Measurements from ENCODE around the gene AREL1. TPM values are rescaled to one million over a fixed set of nuclear protein-coding genes. Genes with fewer than 3 reads are reported as not detected.
"Not testable (repeated sequence)": the region's sequence is repeated elsewhere in the genome, so short reads cannot be mapped to it uniquely, and the experiment has no call there.

The AREL1 gene, protein sequence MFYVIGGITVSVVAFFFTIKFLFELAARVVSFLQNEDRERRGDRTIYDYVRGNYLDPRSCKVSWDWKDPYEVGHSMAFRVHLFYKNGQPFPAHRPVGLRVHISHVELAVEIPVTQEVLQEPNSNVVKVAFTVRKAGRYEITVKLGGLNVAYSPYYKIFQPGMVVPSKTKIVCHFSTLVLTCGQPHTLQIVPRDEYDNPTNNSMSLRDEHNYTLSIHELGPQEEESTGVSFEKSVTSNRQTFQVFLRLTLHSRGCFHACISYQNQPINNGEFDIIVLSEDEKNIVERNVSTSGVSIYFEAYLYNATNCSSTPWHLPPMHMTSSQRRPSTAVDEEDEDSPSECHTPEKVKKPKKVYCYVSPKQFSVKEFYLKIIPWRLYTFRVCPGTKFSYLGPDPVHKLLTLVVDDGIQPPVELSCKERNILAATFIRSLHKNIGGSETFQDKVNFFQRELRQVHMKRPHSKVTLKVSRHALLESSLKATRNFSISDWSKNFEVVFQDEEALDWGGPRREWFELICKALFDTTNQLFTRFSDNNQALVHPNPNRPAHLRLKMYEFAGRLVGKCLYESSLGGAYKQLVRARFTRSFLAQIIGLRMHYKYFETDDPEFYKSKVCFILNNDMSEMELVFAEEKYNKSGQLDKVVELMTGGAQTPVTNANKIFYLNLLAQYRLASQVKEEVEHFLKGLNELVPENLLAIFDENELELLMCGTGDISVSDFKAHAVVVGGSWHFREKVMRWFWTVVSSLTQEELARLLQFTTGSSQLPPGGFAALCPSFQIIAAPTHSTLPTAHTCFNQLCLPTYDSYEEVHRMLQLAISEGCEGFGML
- total RNA-seq (10 to 100 TPM; 22.2 to 25.4 (median 23.3) TPM), polyA plus RNA-seq (8.2 TPM)
- long read RNA-seq, donor 1, full-length matches to known transcripts, result 1 of 24 reads
- long read RNA-seq, donor 1, partial matches to known transcripts, result 14 of 24 reads
- long read RNA-seq, donor 1, other reads (novel, unspliced or antisense), result 9 of 24 reads
- long read RNA-seq, donor 2, partial matches to known transcripts, result 2 of 5 reads
- long read RNA-seq, donor 2, other reads (novel, unspliced or antisense), result 3 of 5 reads
- long read RNA-seq, donor 3, full-length matches to known transcripts, result 1 of 62 reads
- long read RNA-seq, donor 3, partial matches to known transcripts, result 40 of 62 reads
- long read RNA-seq, donor 3, other reads (novel, unspliced or antisense), result 21 of 62 reads
- long read RNA-seq, donor 4, partial matches to known transcripts, result 6 of 10 reads
- long read RNA-seq, donor 4, other reads (novel, unspliced or antisense), result 4 of 10 reads

DNA sequence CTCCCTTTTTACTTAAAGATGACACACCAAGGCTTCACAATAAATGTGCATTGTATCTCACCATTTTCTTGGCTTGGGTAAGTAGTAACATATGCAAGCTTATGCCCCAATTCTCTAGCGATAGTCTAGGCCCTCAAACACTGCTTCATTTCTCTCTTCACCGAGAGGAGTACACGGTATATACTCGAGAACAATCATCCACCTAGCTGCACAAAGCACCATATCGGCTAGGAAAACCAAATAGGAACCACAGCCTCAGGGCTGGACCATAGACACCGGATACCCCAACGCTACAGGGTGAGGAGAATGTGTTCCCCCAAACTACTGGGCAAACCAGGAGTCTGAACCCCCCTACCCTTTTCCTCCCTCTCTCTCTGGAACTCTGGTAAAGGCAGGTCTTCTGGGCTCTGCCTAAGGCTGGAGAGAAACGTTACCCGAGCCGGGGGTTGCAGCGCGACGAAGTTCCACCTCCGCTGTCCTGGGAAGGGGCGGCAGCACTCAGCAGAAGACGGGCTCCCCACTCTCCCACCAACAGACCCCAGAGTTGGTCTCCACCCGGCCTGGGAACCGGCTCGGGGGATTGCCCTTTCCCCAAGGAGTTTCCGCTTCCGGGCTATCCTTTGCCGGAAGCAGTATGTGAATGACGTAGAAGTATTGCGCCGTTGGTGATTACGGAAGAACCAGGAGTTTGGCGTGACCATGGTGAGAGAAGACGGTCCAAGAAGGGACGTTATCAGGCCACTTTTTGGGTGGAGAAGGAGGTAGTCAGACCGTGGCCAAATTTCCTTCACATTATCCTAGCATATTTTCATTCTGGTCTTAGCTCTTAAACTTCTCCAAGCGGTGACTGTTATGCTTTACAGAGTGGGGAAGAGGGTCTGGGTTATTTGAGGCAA, at the start of gene AREL1, which contains the start of gene FCF1:
Gene AREL1 (minus strand): TSS at position 582 of the 896 bp plus-strand sequence. CDS start 27,465 bp downstream, outside the sequence.
Gene FCF1 (plus strand): TSS at position 646 of the 896 bp plus-strand sequence. CDS start 54 bp downstream, at position 700.
- no peaks in the 10 kb centered on the region for H3K4me1 ChIP-seq (ENCODE audit: control insufficient read depth, insufficient read depth, low read length)
- DNase-seq (peak; percentile 77 to 88 (median 86)), ATAC-seq (peak; percentile 98 to 99)
- H3K27me3 ChIP-seq (ENCODE audit: control insufficient read depth, insufficient read depth), result no peaks in the 10 kb centered on the region
- no peaks in the 10 kb centered on the region for H3K9me3 ChIP-seq (ENCODE audit: control insufficient read depth, low read length)
- H3K4me3 ChIP-seq (ENCODE audit: low read length), result peak within 1 kb of the TSS; percentile 100
- under 1% methylated on average over 31 of the region's 31 CpGs for WGBS
- intact Hi-C loops (cut with DNase I), result loop anchor here in 1 of 4 donors (10.0 kb wide), 1 partner anchor 98 kb away; the partner anchor contains the start of gene LTBP2
- peak within 1 kb of the TSS; percentile 76 for H3K27ac ChIP-seq (ENCODE audit: low read length)

DNA sequence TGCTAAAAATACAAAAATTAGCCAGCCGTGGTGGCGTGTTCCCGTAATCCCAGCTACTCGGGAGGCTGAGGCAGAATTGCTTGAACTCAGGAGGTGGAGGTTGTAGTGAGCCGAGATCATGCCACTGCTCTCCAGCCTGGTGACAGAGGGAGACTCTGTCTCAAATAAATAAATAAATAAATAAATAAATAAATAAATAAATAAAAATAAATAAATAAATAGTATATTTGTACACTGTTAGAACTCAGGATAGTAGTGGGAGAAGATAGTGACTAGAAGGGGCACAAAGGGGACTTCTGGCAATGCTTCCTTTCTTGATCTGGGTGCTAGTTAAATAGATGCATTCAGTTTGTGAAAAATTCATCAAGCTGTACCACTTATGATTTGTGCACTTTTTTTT, 45.6 kb upstream of the AREL1 start:
- H3K27me3 ChIP-seq (ENCODE audit: control insufficient read depth, insufficient read depth); ATAC-seq; DNase-seq; H3K27ac ChIP-seq (ENCODE audit: low read length); intact Hi-C loops (cut with DNase I); H3K4me1 ChIP-seq (ENCODE audit: control insufficient read depth, insufficient read depth, low read length); H3K4me3 ChIP-seq (ENCODE audit: low read length); H3K9me3 ChIP-seq (ENCODE audit: control insufficient read depth, low read length): not testable (repeated sequence)
- 87% methylated on average over 5 of the region's 5 CpGs for WGBS

DNA sequence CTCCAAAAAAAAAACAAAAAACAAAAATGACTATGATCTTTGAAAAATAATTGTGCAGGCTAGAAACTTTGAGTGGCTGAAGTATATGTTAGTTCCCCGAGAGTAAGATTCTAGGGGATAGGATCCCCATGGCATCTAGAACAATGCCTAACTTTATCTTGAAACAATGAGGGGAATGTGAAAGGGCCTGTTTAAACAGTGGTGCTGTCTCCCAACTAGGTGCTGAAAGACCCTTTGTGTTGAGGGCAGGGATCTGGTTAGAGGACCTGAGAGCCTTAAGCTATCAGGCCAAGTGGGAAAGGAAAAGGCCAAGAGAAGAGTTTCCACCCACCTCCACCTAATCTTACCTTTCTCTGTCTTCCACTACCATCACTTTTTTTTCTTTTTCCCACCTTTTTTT, 43.4 kb upstream of the AREL1 start:
- DNase-seq, result no peak
- H3K9me3 ChIP-seq (ENCODE audit: control insufficient read depth, low read length), result no peaks in the 10 kb centered on the region
- no peak overlapping the region for H3K4me3 ChIP-seq (ENCODE audit: low read length)
- 74% methylated on average over 1 of the region's 1 CpG for WGBS
- intact Hi-C loops (cut with DNase I), result no loop called here
- ATAC-seq, result no peak
- no peak overlapping the region for H3K27ac ChIP-seq (ENCODE audit: low read length)
- no peaks in the 10 kb centered on the region for H3K27me3 ChIP-seq (ENCODE audit: control insufficient read depth, insufficient read depth)
- no peaks in the 10 kb centered on the region for H3K4me1 ChIP-seq (ENCODE audit: control insufficient read depth, insufficient read depth, low read length)

DNA sequence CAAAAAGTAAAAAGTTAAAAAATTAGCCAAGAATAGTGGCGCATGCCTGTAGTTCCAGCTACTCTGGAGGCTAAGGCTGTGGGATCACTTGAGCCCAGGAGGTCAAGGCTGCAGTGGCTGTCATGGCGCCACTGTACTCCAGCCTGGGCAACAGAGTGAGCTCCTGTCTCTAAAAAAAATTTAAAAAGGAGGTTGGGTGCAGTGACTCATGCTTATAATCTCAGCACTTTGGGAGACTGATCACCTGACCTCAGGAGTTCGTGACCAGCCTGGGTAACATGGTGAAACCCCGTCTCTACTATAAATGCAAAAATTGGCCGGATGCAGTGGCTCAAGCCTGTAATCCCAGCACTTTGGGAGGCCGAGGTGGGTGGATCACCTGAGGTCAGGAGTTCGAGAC, 42.0 kb upstream of the AREL1 start:
- Histone ChIP-seq H3K4me1 (ENCODE audit: control insufficient read depth, insufficient read depth, low read length) (no peaks in the 10 kb centered on the region), H3K27me3 (ENCODE audit: control insufficient read depth, insufficient read depth) (no peaks in the 10 kb centered on the region), H3K27ac (ENCODE audit: low read length) (no peak overlapping the region), H3K4me3 (ENCODE audit: low read length) (no peak overlapping the region), H3K9me3 (ENCODE audit: control insufficient read depth, low read length) (no peaks in the 10 kb centered on the region)
- WGBS, result 88% methylated on average over 7 of the region's 7 CpGs
- ATAC-seq, result no peak
- no peak for DNase-seq
- intact Hi-C loops (cut with DNase I), result no loop called here

DNA sequence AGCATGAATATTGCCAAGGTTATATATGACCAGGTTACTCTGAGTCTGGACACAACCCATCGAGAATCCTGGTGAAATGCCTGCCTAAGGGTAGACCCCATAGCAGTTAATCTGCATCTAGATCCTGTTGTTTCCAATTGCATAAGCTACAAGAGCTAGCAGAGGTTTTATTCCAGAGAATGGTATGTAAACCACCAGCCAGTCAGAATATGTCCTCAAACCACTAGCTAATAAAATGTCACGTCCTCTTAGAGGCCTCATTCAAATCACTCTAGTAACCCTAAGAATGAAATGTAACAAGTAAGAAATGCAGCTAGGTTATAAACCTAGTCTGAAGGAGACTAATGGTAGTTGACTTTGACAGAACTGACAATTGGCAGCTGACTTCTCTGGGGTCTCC, 41.3 kb upstream of the AREL1 start:
- 83% methylated on average over 2 of the region's 2 CpGs for WGBS
- Histone ChIP-seq H3K9me3 (ENCODE audit: control insufficient read depth, low read length) (no peaks in the 10 kb centered on the region), H3K27me3 (ENCODE audit: control insufficient read depth, insufficient read depth) (no peaks in the 10 kb centered on the region)

DNA sequence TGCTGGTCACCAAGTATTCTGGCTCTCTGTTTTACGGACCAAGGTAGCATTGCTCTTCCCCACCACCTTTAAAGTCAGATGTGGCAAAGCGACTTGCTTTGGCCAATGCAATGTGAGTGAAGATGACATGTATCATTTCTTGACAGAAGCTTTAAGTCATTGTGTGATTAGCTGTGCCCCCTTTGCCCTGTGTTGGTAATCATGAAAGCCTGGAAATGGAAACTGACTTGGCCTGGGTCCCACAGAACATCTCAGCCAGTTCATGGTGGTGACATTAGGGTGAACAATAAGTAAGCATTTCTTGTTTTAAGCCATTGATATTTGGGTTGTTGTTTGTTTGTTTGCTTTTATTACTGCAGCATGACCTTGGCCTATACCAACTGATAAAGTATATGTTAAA, 34.4 kb upstream of the AREL1 start:
- Histone ChIP-seq H3K27ac (ENCODE audit: low read length) (no peak overlapping the region), H3K27me3 (ENCODE audit: control insufficient read depth, insufficient read depth) (no peaks in the 10 kb centered on the region), H3K4me3 (ENCODE audit: low read length) (no peak overlapping the region), H3K9me3 (ENCODE audit: control insufficient read depth, low read length) (no peaks in the 10 kb centered on the region), H3K4me1 (ENCODE audit: control insufficient read depth, insufficient read depth, low read length) (no peaks in the 10 kb centered on the region)
- DNase-seq (no peak), ATAC-seq (no peak)
- 88% methylated on average over 2 of the region's 2 CpGs for WGBS
- intact Hi-C loops (cut with DNase I), result no loop called here

More for the DNA sequence above, 41.3 kb upstream of the AREL1 start:
- DNase-seq (no peak), ATAC-seq (no peak)
- Histone ChIP-seq H3K4me3 (ENCODE audit: low read length) (no peak overlapping the region), H3K27ac (ENCODE audit: low read length) (no peak overlapping the region), H3K4me1 (ENCODE audit: control insufficient read depth, insufficient read depth, low read length) (no peaks in the 10 kb centered on the region)
- intact Hi-C loops (cut with DNase I), result no loop called here

DNA sequence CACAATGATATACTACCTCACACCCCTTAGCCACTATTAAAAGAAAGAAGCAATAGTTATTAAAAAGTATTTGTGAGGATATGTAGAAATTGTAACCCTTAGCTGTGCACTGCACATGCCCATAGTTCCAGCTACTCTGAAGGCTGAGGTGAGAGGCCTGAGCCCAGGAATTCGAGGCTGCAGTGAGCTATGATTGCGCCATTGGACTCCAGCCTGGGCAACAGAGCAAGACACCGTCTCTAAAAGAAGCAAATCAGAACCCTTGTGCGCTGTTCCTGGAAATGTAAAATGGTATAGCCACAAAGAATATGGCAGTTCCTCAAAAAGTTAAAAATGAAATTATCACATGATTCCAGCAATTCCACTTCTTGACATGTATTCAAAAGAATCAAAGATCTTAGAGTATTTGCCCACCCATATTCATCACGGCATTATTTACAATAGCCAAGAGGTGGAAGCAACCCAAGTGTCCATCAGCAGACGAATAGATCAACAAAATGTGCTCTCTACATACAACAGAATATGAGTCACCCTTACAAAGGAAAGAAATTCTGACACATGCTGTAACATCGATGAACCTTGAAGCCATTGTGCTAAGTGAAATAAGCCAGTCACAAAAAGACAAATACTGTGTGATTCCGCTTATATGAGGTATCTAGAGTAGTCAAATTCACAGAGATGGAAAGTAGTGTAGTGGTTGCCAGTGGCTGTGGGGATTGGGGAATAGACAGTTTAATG, 26.6 kb upstream of the AREL1 start:
- H3K27ac ChIP-seq (ENCODE audit: low read length), result no peak overlapping the region
- no peak for ATAC-seq

DNA sequence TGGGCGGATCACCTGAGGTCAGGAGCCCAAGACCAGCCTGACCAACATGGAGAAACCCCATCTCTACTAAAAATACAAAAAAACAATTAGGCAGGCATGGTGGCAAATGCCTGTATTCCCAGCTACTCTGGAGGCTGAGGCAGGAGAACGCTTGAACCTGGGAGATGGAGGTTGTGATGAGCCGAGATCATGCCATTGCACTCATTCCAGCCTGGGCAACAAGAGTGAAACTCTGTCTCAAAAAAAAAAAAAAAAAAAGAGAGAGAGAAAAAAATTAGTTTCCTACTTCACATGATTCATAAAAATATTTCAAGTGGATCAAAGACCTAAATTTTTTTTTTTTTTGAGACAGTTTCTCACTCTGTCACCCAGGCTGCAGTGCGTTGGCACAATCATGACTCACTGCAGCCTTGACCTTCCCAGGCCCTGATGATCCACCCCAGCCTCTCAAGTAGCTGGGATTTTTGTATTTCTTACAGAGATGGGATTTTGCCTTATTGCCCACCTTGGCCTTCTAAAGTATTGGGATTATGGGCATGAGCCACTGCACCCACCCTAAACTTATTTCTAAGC, 25.0 kb upstream of the AREL1 start:
- WGBS, result 97% methylated on average over 4 of the region's 4 CpGs

More for the DNA sequence above, 26.6 kb upstream of the AREL1 start:
- no peaks in the 10 kb centered on the region for H3K4me1 ChIP-seq (ENCODE audit: control insufficient read depth, insufficient read depth, low read length)
- DNase-seq, result no peak
- 96% methylated on average over 8 of the region's 8 CpGs for WGBS
- no peak overlapping the region for H3K4me3 ChIP-seq (ENCODE audit: low read length)
- H3K27me3 ChIP-seq (ENCODE audit: control insufficient read depth, insufficient read depth), result no peaks in the 10 kb centered on the region
- no peaks in the 10 kb centered on the region for H3K9me3 ChIP-seq (ENCODE audit: control insufficient read depth, low read length)
- intact Hi-C loops (cut with DNase I), result no loop called here

DNA sequence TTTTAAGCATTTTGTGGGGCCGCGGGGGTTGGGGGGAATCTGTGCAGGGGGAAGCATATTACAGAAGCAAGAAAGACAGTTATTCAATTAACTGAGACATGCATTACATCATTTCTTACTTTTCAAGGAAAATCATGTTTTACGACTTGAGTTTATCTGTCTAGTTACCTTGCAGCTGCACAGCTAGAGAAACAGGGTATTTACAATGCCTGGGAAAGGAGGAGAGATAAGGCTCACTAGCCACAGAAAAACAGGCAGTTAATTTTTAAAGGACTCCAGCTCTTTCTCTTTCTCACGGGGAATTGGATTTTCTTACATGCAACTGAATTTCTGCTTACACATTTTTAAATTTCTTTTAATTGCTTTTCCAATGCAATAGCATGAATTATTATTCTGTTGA, 22.2 kb upstream of the AREL1 start:
- DNase-seq, result no peak
- Histone ChIP-seq H3K4me1 (ENCODE audit: control insufficient read depth, insufficient read depth, low read length) (no peaks in the 10 kb centered on the region), H3K27ac (ENCODE audit: low read length) (no peak overlapping the region), H3K27me3 (ENCODE audit: control insufficient read depth, insufficient read depth) (no peaks in the 10 kb centered on the region), H3K4me3 (ENCODE audit: low read length) (no peak overlapping the region), H3K9me3 (ENCODE audit: control insufficient read depth, low read length) (no peaks in the 10 kb centered on the region)
- no peak for ATAC-seq
- 95% methylated on average over 4 of the region's 4 CpGs for WGBS
- intact Hi-C loops (cut with DNase I), result no loop called here

More for the DNA sequence above, 25.0 kb upstream of the AREL1 start:
- no peaks in the 10 kb centered on the region for H3K27me3 ChIP-seq (ENCODE audit: control insufficient read depth, insufficient read depth)
- ATAC-seq (no peak), DNase-seq (no peak)
- H3K9me3 ChIP-seq (ENCODE audit: control insufficient read depth, low read length), result no peaks in the 10 kb centered on the region
- intact Hi-C loops (cut with DNase I), result no loop called here
- no peak overlapping the region for H3K4me3 ChIP-seq (ENCODE audit: low read length)
- H3K27ac ChIP-seq (ENCODE audit: low read length), result no peak overlapping the region
- no peaks in the 10 kb centered on the region for H3K4me1 ChIP-seq (ENCODE audit: control insufficient read depth, insufficient read depth, low read length)

All from right cardiac atrium (tissue), 5 donors.